PFSK-1 (cell line): ENCODE results near the gene SIRT6.

Experiments used
- FOXP2 ChIP-seq: optimal IDR thresholded peaks from 2 replicates; pipeline ENCODE3; 2011; ENCODE audit warnings: borderline replicate concordance, control low read depth, inconsistent platforms; ENCODE audit not compliant: insufficient read depth; ENCODE audit errors: extremely low read length, extremely low read depth
- POLR2AphosphoS5 ChIP-seq: IDR thresholded peaks from 2 replicates; pipeline ENCODE4 v1.6.1; 2012; ENCODE audit warnings: low read depth, mild to moderate bottlenecking, control low read depth, low read length, moderate library complexity
- SIN3A ChIP-seq: IDR thresholded peaks from 2 replicates; pipeline ENCODE4 v1.6.1; 2012; ENCODE audit warnings: mild to moderate bottlenecking, low read length, moderate library complexity, borderline replicate concordance; ENCODE audit not compliant: insufficient read depth
- TAF1 ChIP-seq: IDR thresholded peaks from 2 replicates; pipeline ENCODE4 v1.6.1; 2012; ENCODE audit warnings: low read length, control low read depth, borderline replicate concordance; ENCODE audit not compliant: insufficient read depth
- TF ChIP-seq, protein P1 (sequence below), 2 experiments: IDR thresholded peaks; 2 replicates each; pipeline versions ENCODE4 v1.6.1 to v1.8.0; 2011 to 2012; ENCODE audit warnings: low read depth in 2 of 2, low read length in 2 of 2, control low read depth in 1 of 2, inconsistent platforms in 1 of 2, mild to moderate bottlenecking in 1 of 2, moderate library complexity in 1 of 2; ENCODE audit not compliant: insufficient read depth in 1 of 2

Gene SIRT6

DNA sequence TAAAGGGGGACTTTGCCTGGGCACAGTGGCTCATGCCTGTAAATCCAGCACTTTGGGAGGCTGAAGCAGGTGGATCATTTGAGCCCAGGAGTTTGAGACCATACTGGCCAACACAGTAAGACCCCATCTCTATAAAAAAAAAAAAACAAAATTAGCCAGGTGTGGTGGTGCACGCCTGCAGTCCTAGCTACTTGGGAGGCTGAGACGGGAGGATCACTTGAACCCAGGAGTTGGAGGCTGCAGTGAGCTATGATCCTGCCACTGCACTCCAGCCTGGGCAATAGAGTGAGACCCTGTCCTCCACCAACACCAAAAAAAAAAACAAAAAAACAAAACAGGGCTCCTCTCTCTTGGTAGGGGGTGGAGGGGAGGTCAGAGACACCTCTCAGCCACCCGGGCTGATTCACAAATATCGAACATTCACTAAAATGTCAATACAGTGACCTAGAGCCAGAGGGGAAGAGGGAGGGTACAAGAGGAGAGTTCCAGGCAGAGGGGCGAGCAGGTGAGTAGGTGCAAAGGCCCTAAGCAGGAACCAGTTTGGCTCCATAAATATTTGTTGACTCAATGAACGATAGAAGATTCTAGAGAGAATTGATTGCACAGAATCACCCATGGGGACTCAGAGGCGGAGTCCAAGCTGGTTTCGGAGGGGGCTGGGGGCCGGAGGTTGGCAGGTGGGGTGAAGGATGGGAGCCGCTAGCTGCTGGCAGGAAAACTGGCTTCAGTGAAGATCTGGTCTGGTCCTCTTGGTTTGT lies 29.9 kb downstream of the SIRT6 start:
- no peak for TF ChIP-seq TAF1
- TF ChIP-seq, protein P1, sequence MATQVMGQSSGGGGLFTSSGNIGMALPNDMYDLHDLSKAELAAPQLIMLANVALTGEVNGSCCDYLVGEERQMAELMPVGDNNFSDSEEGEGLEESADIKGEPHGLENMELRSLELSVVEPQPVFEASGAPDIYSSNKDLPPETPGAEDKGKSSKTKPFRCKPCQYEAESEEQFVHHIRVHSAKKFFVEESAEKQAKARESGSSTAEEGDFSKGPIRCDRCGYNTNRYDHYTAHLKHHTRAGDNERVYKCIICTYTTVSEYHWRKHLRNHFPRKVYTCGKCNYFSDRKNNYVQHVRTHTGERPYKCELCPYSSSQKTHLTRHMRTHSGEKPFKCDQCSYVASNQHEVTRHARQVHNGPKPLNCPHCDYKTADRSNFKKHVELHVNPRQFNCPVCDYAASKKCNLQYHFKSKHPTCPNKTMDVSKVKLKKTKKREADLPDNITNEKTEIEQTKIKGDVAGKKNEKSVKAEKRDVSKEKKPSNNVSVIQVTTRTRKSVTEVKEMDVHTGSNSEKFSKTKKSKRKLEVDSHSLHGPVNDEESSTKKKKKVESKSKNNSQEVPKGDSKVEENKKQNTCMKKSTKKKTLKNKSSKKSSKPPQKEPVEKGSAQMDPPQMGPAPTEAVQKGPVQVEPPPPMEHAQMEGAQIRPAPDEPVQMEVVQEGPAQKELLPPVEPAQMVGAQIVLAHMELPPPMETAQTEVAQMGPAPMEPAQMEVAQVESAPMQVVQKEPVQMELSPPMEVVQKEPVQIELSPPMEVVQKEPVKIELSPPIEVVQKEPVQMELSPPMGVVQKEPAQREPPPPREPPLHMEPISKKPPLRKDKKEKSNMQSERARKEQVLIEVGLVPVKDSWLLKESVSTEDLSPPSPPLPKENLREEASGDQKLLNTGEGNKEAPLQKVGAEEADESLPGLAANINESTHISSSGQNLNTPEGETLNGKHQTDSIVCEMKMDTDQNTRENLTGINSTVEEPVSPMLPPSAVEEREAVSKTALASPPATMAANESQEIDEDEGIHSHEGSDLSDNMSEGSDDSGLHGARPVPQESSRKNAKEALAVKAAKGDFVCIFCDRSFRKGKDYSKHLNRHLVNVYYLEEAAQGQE (IDR thresholded peaks at IDR 0.05; ENCODE audit: insufficient read depth in 1 of 2, low read depth in 2 of 2, low read length in 2 of 2): no peak
- no peak for TF ChIP-seq FOXP2
- no peak for TF ChIP-seq POLR2AphosphoS5
- TF ChIP-seq SIN3A: no peak

DNA sequence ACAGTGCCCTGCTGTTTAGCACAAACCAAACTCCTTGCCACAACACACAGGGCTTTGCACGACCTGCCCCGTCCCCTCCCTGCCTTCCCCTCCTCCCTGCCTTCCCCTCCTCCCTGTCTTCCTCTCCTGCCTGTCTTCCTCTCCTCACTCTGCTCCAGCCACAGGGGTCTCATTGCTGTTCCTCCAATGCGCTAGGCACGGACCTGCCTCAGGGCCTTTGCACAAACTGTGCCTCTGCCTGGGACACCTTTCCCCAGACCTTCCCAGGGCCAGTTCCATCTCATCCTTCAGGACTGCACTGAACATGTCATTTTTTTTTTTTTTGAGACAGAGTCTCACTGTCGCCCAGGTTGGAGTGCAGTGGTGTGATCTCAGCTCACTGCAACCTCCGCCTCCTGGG lies 30.7 kb downstream of the SIRT6 start:
- TF ChIP-seq TAF1: no peak
- no peak for TF ChIP-seq SIN3A
- no peak for TF ChIP-seq POLR2AphosphoS5
- TF ChIP-seq, protein P1 (IDR thresholded peaks at IDR 0.05; ENCODE audit: insufficient read depth in 1 of 2, low read depth in 2 of 2, low read length in 2 of 2): no peak
- no peak for TF ChIP-seq FOXP2

DNA sequence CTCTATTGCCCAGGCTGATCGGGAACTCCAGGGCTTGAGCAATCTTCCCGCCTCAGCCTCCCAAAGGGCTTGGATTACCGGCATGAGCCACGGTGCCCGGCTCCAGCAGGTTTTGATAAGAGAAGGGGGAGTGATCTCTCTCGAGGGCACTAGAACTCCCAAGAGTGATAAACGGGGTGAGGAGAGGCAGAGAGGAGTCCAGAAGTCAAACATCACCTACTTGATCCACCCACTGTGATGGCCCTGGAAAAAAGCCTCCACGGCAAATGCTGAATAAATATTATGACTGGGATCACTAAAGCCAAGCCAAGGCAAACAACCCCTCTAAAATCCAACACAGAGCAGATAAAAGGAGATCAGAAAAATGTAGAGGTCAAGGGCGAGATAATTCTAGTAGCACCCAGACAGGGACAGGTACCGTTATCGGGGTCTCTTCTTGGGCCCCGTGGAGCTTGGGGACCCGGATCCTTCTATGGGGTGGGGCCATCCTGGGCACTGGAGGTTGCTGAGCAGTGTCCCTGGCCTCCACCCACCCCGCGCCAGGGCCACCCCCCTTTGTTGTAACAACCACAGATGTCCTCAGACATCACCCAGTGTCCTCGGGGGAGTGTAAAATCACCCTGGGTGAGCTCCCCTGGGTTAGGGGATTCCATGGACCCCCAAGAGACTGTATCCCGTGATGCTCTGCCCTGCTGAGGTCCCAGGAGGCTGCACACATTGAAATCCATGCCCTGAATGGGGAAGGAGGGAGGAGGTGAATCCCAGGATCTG lies 32.7 kb downstream of the SIRT6 start:
- TF ChIP-seq SIN3A: no peak
- no peak for TF ChIP-seq FOXP2
- TF ChIP-seq POLR2AphosphoS5: no peak
- TF ChIP-seq TAF1: no peak
- TF ChIP-seq, protein P1 (IDR thresholded peaks at IDR 0.05; ENCODE audit: insufficient read depth in 1 of 2, low read depth in 2 of 2, low read length in 2 of 2): no peak

DNA sequence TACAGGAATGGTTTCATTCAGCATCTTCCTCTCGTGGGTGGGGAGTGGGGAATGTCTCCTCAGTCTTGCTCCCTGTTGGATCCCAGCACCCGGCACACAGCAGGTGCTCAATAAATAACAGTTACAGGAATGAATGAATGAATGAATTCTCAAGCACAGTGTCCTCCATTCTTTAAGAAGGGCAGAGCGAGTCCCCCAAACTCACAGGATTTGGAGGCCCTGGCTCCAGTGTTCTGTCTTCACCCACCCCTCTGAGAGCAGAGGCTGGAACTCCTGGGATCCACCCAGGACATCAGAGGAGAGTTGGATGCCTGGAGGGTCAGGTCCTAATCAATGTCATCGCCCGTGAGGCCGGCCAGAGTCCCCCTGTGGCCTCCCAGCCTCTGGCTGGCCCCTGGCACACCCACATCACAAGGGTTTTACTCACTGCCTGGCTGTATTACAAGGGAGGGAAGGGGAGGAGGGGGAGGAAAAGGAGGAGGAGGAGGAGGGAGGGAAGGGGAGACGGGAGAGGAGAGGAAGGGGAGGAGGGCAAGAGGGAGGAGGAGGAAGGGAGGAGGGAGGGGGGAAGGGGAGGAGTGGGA lies 37.6 kb downstream of the SIRT6 start:
- TF ChIP-seq POLR2AphosphoS5 (no peak), SIN3A (no peak), TAF1 (no peak), FOXP2 (no peak)
- TF ChIP-seq, protein P1 (IDR thresholded peaks at IDR 0.05; ENCODE audit: insufficient read depth in 1 of 2, low read depth in 2 of 2, low read length in 2 of 2): no peak
